ENCODE results near the gene RASA3.

Gene RASA3

DNA sequence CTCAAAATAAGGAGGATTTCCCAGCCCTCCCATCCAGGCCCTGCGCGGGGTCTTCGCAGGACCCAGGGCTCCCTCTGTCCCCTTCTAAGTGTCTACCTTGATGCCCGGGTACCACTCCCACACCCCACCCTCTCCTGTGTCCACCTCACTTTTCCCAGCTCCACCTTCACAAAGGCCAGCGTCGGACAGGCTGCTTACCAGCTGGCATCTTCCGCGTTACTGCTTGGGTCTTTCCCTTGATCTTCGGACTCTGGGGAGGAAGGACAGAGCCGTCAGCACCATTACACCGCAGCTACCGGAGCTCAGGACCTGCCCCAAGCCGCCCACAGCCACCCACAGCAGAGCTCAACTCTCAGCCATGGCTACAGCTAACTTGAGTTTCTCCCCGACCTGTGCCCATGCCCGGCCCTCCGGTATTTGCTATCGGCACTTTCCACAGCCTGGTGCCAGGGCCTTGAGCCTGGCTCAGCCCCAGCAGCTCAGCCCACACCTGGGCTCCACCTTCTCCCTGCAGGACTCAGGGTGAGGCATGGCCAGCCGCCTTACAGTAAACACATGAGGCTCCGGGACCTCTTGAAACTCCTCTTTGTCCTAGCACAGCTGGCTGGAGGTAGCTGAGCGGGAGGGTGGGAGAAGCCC, 162.3 kb downstream of the RASA3 start:
- no peak for DNase-seq (ENCODE audit: low read depth, low spot score)
- POLR2A ChIA-PET: no interaction called here
- CTCF ChIA-PET: no interaction called here
- no peak overlapping the region for H3K4me3 ChIP-seq (ENCODE audit: low read depth, low read length)
- TF ChIP-seq, protein P1, sequence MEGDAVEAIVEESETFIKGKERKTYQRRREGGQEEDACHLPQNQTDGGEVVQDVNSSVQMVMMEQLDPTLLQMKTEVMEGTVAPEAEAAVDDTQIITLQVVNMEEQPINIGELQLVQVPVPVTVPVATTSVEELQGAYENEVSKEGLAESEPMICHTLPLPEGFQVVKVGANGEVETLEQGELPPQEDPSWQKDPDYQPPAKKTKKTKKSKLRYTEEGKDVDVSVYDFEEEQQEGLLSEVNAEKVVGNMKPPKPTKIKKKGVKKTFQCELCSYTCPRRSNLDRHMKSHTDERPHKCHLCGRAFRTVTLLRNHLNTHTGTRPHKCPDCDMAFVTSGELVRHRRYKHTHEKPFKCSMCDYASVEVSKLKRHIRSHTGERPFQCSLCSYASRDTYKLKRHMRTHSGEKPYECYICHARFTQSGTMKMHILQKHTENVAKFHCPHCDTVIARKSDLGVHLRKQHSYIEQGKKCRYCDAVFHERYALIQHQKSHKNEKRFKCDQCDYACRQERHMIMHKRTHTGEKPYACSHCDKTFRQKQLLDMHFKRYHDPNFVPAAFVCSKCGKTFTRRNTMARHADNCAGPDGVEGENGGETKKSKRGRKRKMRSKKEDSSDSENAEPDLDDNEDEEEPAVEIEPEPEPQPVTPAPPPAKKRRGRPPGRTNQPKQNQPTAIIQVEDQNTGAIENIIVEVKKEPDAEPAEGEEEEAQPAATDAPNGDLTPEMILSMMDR (IDR thresholded peaks at IDR 0.05; ENCODE audit: insufficient read depth, low read length, missing control alignments): no peak

DNA sequence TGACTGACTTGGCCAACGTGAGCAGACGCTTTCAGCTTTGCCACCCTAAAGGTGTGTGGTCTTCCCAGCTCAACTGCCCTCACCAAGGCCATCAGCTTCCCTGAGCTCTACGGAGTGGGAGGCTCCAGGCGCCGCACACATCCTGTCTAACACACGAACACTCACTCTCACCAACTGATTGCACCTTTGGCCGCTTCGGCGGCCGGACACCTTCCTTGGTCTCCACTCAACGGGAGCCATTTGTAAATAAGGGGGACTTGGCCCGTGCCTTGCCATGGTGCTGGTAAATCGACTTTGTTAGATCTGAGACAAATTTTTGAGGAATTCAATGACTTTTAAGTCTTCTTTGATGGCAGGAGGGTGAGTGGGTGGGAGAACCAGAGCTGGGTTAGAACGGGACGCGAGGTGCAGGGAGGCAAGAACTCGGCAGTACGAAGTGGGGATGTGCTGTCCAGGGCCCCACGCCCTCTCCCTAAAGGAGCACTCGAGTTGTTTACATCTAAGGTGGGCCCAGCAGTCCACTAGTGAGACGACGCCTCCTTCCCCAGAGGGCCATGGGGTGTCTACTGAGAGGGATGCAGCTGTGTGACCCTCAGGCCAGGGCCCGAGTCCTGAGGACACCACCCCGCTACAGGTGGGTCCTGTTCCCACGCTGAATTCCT, 163.0 kb downstream of the RASA3 start:
- ChIA-PET POLR2A (no interaction called here), CTCF (no interaction called here)
- H3K4me3 ChIP-seq (ENCODE audit: low read depth, low read length): no peak overlapping the region
- TF ChIP-seq, protein P1 (IDR thresholded peaks at IDR 0.05; ENCODE audit: insufficient read depth, low read length, missing control alignments): no peak
- DNase-seq (ENCODE audit: low read depth, low spot score): no peak

DNA sequence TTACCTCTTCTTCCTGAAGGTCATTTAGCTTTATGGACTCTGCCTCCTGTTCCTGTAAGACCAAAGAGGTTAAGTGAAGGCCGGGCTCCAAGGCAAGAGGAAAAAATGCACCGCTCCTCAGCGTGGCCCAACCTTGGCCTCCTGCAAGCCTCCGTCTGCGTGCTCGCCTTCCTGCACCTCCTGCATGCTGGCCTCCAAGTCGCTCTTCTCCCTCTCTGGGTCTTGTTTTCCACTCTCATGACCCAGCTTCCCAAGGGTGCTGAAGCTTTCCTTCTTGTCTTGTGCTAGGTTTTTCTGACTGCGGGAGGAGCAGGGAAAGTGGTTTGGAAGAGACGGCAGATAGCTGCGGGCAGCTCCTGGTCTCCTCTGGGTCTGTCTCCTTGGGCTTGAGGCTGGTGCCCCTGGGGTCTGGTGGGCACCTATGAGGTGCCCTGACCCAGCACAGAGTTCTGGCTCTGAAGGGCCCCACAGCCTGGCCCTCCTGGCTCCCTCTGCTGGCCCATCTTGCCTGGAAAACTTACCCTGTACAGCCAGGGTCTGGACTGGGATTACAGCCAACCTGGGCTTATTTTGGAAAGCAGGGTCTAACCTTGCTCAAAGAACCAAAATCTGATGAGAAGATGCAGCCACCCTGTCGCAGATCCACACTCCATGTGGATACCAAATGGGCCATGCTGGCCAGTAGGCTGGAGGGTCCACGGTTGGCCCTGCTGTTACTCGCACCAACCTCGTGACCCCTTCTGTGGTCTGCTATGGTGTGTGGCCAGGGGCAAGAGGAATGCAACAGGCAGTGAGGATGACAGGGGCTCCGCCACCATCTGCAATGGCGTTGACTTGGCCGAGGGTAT, 163.7 kb downstream of the RASA3 start:
- CTCF ChIA-PET: no interaction called here

DNA sequence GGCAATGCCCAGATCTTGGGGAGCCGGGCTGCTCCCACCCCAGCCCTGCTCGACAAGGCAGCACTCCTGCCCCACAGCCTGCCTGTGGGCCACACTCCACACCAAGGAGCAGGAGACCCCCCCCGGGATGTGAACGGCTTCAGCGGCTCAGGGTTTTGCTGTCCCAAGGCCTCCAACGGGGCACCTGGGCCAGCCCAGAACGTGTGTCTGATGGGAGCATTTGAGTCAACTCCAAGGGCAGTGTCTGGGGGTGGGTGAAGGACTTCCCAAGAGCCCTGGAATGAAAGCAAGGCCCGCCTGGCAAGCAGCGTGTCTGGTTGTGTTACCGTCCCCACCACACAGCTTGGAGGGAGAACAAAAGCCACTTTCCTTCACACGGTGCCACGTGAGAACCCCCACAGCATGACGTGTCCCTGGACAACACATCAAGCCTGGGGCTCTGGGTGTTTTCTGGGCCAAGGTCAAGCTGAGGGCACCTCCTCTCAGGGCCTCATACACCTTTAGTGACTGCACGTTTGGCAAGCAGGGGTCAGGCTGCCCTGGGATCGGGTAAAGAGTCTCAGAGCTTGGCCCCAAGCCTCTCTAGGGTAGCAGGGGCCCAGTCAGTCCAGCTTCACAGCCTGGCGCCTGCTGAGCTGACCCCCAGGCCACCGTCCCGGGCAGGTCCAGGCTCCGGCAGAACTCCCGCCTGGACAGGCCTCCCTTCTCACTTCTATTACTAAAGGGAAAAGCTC, 164.5 kb downstream of the RASA3 start:
- TF ChIP-seq, protein P1 (IDR thresholded peaks at IDR 0.05; ENCODE audit: insufficient read depth, low read length, missing control alignments): no peak
- no peak overlapping the region for H3K4me3 ChIP-seq (ENCODE audit: low read depth, low read length)
- ChIA-PET CTCF (no interaction called here), POLR2A (no interaction called here)
- no peak for DNase-seq (ENCODE audit: low read depth, low spot score)

More for the DNA sequence above, 163.7 kb downstream of the RASA3 start:
- POLR2A ChIA-PET: no interaction called here
- no peak overlapping the region for H3K4me3 ChIP-seq (ENCODE audit: low read depth, low read length)
- DNase-seq (ENCODE audit: low read depth, low spot score): no peak
- TF ChIP-seq, protein P1 (IDR thresholded peaks at IDR 0.05; ENCODE audit: insufficient read depth, low read length, missing control alignments): peak; percentile 3

DNA sequence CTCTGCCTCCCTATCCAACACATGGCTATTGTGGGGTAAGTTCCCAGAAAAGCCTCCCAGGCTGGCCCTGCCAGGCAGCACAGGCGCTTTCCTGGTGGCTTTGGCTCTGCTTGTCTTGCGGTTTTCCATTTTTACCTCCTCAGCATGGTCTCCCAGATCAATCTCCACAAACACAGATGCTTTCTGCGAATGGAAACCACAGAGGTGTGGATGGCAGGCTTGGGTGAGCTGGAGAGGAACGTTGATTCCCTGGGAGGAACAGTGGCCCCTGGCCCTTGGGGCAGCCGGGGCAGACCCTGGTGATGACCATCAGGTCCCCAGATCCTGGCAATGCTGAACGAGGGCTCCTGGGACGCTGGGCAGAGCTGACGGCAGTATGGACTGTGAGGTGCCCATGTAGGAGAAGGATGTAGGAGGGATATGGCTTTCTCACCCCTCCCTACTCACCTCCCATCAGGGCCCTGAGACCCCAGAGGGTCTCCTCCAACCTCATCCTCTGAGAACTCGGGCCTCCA, 165.2 kb downstream of the RASA3 start:
- TF ChIP-seq, protein P1 (IDR thresholded peaks at IDR 0.05; ENCODE audit: insufficient read depth, low read length, missing control alignments): no peak
- DNase-seq (ENCODE audit: low read depth, low spot score): no peak
- no peak overlapping the region for H3K4me3 ChIP-seq (ENCODE audit: low read depth, low read length)
- CTCF ChIA-PET: no interaction called here
- POLR2A ChIA-PET: no interaction called here

Measured in AG04449 (cell line).